A549 (cell line): Measurements from ENCODE around the gene TEAD2. TPM values are rescaled to one million over a fixed set of nuclear protein-coding genes. Genes with fewer than 3 reads are reported as not detected.

Experiments used
- ATAC-seq, 2 experiments: fragments of 200-7000 bp in 1 of 2; fragments of >200 bp in 1 of 2; cut with Nextera tagmentation in 1 of 2; cut with Tn5 transposase in 1 of 2; 3 replicates each; pipeline versions ENCODE4 v1.8.0 to v1.9.1; 2018 to 2020; ENCODE audit warnings: mild to moderate bottlenecking in 1 of 2, moderate library complexity in 1 of 2
- CTCF ChIA-PET: fragments of 300-600 bp; sonication (Branson Sonifier 250); formaldehyde crosslinking; extraction: SDS; loops from one replicate; lab custom pipeline; 2021; ENCODE audit warnings: antibody characterized with exemption, inconsistent platforms; lab: Yijun Ruan, JAX
- POLR2A ChIA-PET: fragments of 350-600 bp; formaldehyde crosslinking; extraction: SDS; loops from one replicate; lab custom pipeline; 2021; ENCODE audit warnings: antibody characterized with exemption, inconsistent platforms; lab: Yijun Ruan, JAX
- DNase-seq, 2 experiments: peaks; one replicate each; pipeline versions ENCODE4 v3.0.0 to v3.0.0-alpha.2; 2011 to 2016; ENCODE audit warnings: low read depth in 1 of 2, low spot score in 1 of 2
- FAIRE-seq: peaks from 2 replicates; lab custom pipeline; 2011; peaks lifted over from hg19 to GRCh38; lab: Jason Lieb, UNC
- H3K27ac ChIP-seq, 2 experiments: fragments of >200 bp; sonication (Bioruptor Twin); formaldehyde crosslinking; 3 replicates each; pipeline ENCODE4 v1.5.1; 2016 to 2017
- H3K4me1 ChIP-seq: fragments of >200 bp; sonication (Bioruptor Twin); formaldehyde crosslinking; 3 replicates; pipeline ENCODE4 v1.6.1; 2016
- H3K4me2 ChIP-seq: fragments of >200 bp; sonication (Bioruptor Twin); formaldehyde crosslinking; 3 replicates; pipeline ENCODE4 v1.6.1; 2016
- H3K4me3 ChIP-seq: fragments of >200 bp; sonication (Bioruptor Twin); formaldehyde crosslinking; 3 replicates; pipeline ENCODE4 v1.5.1; 2016
- H3K9me3 ChIP-seq: fragments of >200 bp; sonication (Bioruptor Twin); formaldehyde crosslinking; 3 replicates; pipeline ENCODE4 v1.6.1; 2016
- BHLHE40 ChIP-seq: IDR thresholded peaks from 2 replicates; pipeline ENCODE4 v1.6.1; 2012; ENCODE audit warnings: low read depth, low read length, inconsistent platforms
- CBX8 ChIP-seq: fragments of 200-600 bp; sonication (generic); IDR thresholded peaks from 2 replicates; pipeline ENCODE4 v1.6.1; 2016
- CHD2 ChIP-seq: fragments of 150-350 bp; IDR thresholded peaks from 2 replicates; pipeline ENCODE4 v1.6.1; 2014; ENCODE audit warnings: low read length; ENCODE audit not compliant: partially characterized antibody
- FOSB ChIP-seq: fragments of 250-450 bp; sonication (Bioruptor Pico); IDR thresholded peaks from 2 replicates; pipeline ENCODE4 v1.5.0; 2020; ENCODE audit warnings: mild to moderate bottlenecking, moderate library complexity
- HDAC2 ChIP-seq: fragments of 200-600 bp; sonication (generic); IDR thresholded peaks from 2 replicates; pipeline ENCODE4 v1.6.1; 2016
- HOXA7 ChIP-seq: fragments of 250-450 bp; sonication (Bioruptor Pico); IDR thresholded peaks from 2 replicates; pipeline ENCODE4 v1.5.0; 2020; ENCODE audit warnings: mild to moderate bottlenecking, moderate library complexity
- HOXB5 ChIP-seq: fragments of 250-450 bp; sonication (Bioruptor Pico); IDR thresholded peaks from 2 replicates; pipeline ENCODE4 v1.5.0; 2020; ENCODE audit warnings: mild to moderate bottlenecking, moderate library complexity
- JUN ChIP-seq, 2 experiments: fragments of >200 bp; sonication (Bioruptor Twin); formaldehyde crosslinking; IDR thresholded peaks; 2 replicates in 1 of 2; 3 replicates in 1 of 2; pipeline ENCODE4 v1.6.1; 2016 to 2017
- JUNB ChIP-seq: fragments of >200 bp; sonication (Bioruptor Twin); formaldehyde crosslinking; IDR thresholded peaks from 2 replicates; pipeline ENCODE4 v1.6.1; 2016
- MYC ChIP-seq: IDR thresholded peaks from 2 replicates; pipeline ENCODE4 v1.6.1; 2012; ENCODE audit warnings: mild to moderate bottlenecking, inconsistent platforms, low read length, improper control_type of control experiment, borderline replicate concordance
- NPAS2 ChIP-seq: fragments of 250-450 bp; sonication (Bioruptor Pico); IDR thresholded peaks from 2 replicates; pipeline ENCODE4 v1.8.0; 2022; ENCODE audit warnings: mild to moderate bottlenecking, moderate library complexity, borderline replicate concordance
- POLR2A ChIP-seq: IDR thresholded peaks from 2 replicates; pipeline ENCODE4 v1.6.1; 2012; ENCODE audit warnings: mild to moderate bottlenecking, low read length
- POLR2AphosphoS2 ChIP-seq: conservative IDR thresholded peaks from 2 replicates; pipeline ENCODE4 v1.6.1; 2012; ENCODE audit warnings: low read length, improper control_type of control experiment, inconsistent platforms
- RCOR1 ChIP-seq: fragments of 150-350 bp; IDR thresholded peaks from 2 replicates; pipeline ENCODE4 v1.6.1; 2014; ENCODE audit warnings: antibody characterized with exemption, low read length, low read depth
- RFX5 ChIP-seq: fragments of 450-650 bp; IDR thresholded peaks from 2 replicates; pipeline ENCODE4 v1.7.1; 2014; ENCODE audit warnings: antibody characterized with exemption, mild to moderate bottlenecking, moderate library complexity
- SREBF2 ChIP-seq: fragments of 450-650 bp; IDR thresholded peaks from 2 replicates; pipeline ENCODE4 v1.6.1; 2014; ENCODE audit warnings: mild to moderate bottlenecking, moderate library complexity
- ZNF302 ChIP-seq: fragments of 250-450 bp; sonication (Bioruptor Pico); IDR thresholded peaks from 2 replicates; pipeline ENCODE4 v1.9.0; 2021; ENCODE audit warnings: inconsistent platforms, mild to moderate bottlenecking, moderate library complexity
- ZSCAN20 ChIP-seq: fragments of 250-450 bp; sonication (Bioruptor Pico); IDR thresholded peaks from 2 replicates; pipeline ENCODE4 v1.8.0; 2022; ENCODE audit warnings: mild to moderate bottlenecking, moderate library complexity
- WGBS: methylation state at CpG from one replicate; pipeline ENCODE4 v1.1.6; 2017; ENCODE audit errors: missing lambda C conversion rate; 5-methylcytosine and 5-hydroxymethylcytosine counted together
- polyA plus RNA-seq, 4 experiments: library from polyadenylated mRNA; depleted of rRNA in 3 of 4; stranded (reverse); fragments of >200 nt; fragmentation: RNase III in 1 of 4; extraction: RNeasy Plus Mini Kit Qiagen cat#74134 plus additional on column Dnase treatment in 1 of 4; gene quantifications; 2 replicates in 3 of 4; 3 replicates in 1 of 4; pipeline ENCODE4 v1.2.3, GENCODE V29; 2011 to 2017
- TF ChIP-seq, protein P1 (sequence below): fragments of 150-350 bp; IDR thresholded peaks from 2 replicates; pipeline ENCODE4 v1.6.1; 2014; ENCODE audit warnings: low read depth, mild to moderate bottlenecking, low read length
- TF ChIP-seq, protein P2 (sequence below): fragments of 250-450 bp; sonication (Bioruptor Pico); IDR thresholded peaks from 2 replicates; pipeline ENCODE4 v1.5.0; 2021; ENCODE audit warnings: mild to moderate bottlenecking, moderate library complexity, borderline replicate concordance
- TF ChIP-seq, protein P3 (sequence below): fragments of >200 bp; sonication (Bioruptor Twin); formaldehyde crosslinking; IDR thresholded peaks from 3 replicates; pipeline ENCODE4 v1.5.1; 2016
- TF ChIP-seq, protein P4 (sequence below): fragments of 250-450 bp; sonication (Bioruptor Pico); IDR thresholded peaks from 2 replicates; pipeline ENCODE4 v1.5.0; 2020; ENCODE audit warnings: low read depth, mild to moderate bottlenecking, moderate library complexity

TEAD2 gene
- polyA plus RNA-seq, 2 of the 4 experiments (the other 2 are of a cell fraction): 15.9 to 25.3 TPM

DNA sequence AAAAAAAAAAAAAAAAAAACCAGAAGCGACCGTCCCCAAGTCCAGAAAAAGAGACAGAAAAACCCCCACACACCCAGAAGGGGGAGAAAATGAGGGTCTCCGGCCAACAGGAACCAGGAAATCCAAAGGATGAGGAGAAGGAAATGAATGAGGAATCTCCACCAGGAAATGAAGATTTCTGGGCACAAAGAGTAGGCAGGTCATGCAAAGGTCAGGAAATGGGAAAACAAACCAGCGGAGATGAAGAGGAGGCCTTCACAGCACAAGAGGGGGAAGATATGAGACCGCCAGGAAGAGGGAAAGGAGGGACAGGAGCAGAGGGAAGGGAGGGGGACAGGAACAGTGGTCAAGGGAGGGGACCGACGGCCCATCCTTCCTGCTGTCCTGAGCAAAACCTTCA lies 5.8 kb downstream of the TEAD2 start:
- ATAC-seq (no peak), FAIRE-seq (no peak), DNase-seq (no peak)
- H3K4me1 ChIP-seq: peaks cover 13% of the 10 kb centered on the region; the same call in 2 of the 3 replicates
- H3K4me2 ChIP-seq: no peak overlapping the region
- POLR2A ChIA-PET: no interaction called here
- WGBS: 86% methylated on average over 7 of the region's 7 CpGs
- H3K4me3 ChIP-seq: no peak overlapping the region
- CTCF ChIA-PET: no interaction called here
- H3K27ac ChIP-seq: no peak overlapping the region
- no peaks in the 10 kb centered on the region for H3K9me3 ChIP-seq
- TF ChIP-seq NPAS2 (CRISPR knock-in tag) (no peak), SREBF2 (no peak), ZSCAN20 (CRISPR knock-in tag) (no peak), RCOR1 (no peak), CHD2 (no peak), HOXA7 (CRISPR knock-in tag) (no peak), BHLHE40 (no peak), POLR2A (no peak), HDAC2 (no peak), JUN (IDR thresholded peaks at IDR 0.05) (no peak), MYC (no peak), HOXB5 (CRISPR knock-in tag) (no peak), ZNF302 (CRISPR knock-in tag) (no peak)
- TF ChIP-seq, protein P1, sequence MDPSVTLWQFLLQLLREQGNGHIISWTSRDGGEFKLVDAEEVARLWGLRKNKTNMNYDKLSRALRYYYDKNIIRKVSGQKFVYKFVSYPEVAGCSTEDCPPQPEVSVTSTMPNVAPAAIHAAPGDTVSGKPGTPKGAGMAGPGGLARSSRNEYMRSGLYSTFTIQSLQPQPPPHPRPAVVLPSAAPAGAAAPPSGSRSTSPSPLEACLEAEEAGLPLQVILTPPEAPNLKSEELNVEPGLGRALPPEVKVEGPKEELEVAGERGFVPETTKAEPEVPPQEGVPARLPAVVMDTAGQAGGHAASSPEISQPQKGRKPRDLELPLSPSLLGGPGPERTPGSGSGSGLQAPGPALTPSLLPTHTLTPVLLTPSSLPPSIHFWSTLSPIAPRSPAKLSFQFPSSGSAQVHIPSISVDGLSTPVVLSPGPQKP: no peak
- TF ChIP-seq, protein P2, sequence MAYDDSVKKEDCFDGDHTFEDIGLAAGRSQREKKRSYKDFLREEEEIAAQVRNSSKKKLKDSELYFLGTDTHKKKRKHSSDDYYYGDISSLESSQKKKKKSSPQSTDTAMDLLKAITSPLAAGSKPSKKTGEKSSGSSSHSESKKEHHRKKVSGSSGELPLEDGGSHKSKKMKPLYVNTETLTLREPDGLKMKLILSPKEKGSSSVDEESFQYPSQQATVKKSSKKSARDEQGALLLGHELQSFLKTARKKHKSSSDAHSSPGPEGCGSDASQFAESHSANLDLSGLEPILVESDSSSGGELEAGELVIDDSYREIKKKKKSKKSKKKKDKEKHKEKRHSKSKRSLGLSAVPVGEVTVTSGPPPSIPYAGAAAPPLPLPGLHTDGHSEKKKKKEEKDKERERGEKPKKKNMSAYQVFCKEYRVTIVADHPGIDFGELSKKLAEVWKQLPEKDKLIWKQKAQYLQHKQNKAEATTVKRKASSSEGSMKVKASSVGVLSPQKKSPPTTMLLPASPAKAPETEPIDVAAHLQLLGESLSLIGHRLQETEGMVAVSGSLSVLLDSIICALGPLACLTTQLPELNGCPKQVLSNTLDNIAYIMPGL (CRISPR knock-in tag): no peak

DNA sequence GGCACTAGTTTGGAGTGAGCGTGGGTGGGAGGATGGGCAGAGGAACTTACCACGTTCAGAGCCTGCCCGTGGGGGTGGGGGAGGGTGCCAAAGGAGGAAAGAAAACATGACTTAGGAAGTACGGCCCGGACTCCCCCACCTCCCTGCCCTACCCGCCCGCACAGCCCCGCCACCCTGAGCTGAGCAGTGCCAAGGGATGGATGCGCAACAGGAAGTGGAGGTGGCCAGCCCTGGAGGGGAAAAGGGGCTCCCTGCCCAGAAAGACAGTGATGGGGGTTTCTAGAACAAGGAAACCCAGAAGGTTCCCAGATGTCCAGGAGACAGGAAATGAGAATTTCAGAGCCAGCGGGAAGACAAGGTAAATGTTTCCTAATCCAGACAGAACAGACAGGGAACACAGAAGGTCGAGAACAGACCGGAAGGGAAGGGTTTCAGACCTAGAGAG lies 6.3 kb downstream of the TEAD2 start:
- Histone ChIP-seq H3K27ac (peak overlapping the region in 1 of 2 experiments; percentile 12; a peak in 1 of 6 replicates), H3K4me1 (peaks cover 9% of the 10 kb centered on the region; the same call in 2 of the 3 replicates), H3K4me2 (no peak overlapping the region), H3K9me3 (no peaks in the 10 kb centered on the region), H3K4me3 (no peak overlapping the region)
- TF ChIP-seq JUN (IDR thresholded peaks at IDR 0.05) (no peak), CBX8 (no peak), FOSB (CRISPR knock-in tag) (no peak), HOXB5 (CRISPR knock-in tag) (no peak)
- ChIA-PET CTCF (interaction anchor here (1.4 kb wide), 1 partner anchor 23 kb away, joined by 3 read pairs; no protein-coding TSS in a partner anchor), POLR2A (no interaction called here)
- FAIRE-seq: no peak
- no peak for DNase-seq
- WGBS: 82% methylated on average over 11 of the region's 12 CpGs
- ATAC-seq: no peak

DNA sequence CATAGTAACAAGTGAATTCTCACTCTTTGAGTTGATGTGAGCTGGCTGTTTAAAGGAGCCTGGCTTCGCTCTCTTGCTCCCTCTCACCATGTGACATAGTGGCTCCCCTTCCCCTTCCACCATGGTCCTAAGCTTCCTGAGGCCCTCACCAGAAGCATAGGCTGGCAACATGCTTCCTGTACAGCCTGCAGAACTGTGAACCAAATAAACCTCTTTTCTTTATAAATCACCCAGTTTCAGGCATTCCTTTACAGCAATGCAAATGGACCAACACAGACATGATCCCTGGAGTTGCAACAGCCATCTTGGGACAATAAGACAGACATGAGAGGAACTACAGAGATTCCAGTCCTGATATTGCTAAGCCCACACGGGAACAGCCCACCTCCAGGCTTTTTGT lies 12.6 kb downstream of the TEAD2 start:
- Histone ChIP-seq H3K9me3 (peaks cover 8% of the 10 kb centered on the region; the same call in 2 of the 3 replicates), H3K4me2 (no peak overlapping the region), H3K4me1 (no peaks in the 10 kb centered on the region), H3K27ac (no peak overlapping the region), H3K4me3 (no peak overlapping the region)
- POLR2A ChIA-PET: no interaction called here
- FAIRE-seq (no peak), ATAC-seq (no peak), DNase-seq (no peak)
- CTCF ChIA-PET: interaction anchor here (1.2 to 2.6 kb wide), 4 partner anchors 10 to 93 kb away, joined by 4 to 7 read pairs (median 6); no protein-coding TSS in a partner anchor
- no peak for TF ChIP-seq RFX5
- TF ChIP-seq JUNB: no peak
- TF ChIP-seq, protein P3, sequence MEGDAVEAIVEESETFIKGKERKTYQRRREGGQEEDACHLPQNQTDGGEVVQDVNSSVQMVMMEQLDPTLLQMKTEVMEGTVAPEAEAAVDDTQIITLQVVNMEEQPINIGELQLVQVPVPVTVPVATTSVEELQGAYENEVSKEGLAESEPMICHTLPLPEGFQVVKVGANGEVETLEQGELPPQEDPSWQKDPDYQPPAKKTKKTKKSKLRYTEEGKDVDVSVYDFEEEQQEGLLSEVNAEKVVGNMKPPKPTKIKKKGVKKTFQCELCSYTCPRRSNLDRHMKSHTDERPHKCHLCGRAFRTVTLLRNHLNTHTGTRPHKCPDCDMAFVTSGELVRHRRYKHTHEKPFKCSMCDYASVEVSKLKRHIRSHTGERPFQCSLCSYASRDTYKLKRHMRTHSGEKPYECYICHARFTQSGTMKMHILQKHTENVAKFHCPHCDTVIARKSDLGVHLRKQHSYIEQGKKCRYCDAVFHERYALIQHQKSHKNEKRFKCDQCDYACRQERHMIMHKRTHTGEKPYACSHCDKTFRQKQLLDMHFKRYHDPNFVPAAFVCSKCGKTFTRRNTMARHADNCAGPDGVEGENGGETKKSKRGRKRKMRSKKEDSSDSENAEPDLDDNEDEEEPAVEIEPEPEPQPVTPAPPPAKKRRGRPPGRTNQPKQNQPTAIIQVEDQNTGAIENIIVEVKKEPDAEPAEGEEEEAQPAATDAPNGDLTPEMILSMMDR: no peak
- TF ChIP-seq POLR2A: no peak
- no peak for TF ChIP-seq MYC
- TF ChIP-seq POLR2AphosphoS2: no peak
- TF ChIP-seq, protein P4, sequence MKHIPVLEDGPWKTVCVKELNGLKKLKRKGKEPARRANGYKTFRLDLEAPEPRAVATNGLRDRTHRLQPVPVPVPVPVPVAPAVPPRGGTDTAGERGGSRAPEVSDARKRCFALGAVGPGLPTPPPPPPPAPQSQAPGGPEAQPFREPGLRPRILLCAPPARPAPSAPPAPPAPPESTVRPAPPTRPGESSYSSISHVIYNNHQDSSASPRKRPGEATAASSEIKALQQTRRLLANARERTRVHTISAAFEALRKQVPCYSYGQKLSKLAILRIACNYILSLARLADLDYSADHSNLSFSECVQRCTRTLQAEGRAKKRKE (CRISPR knock-in tag): no peak
- 94% methylated on average over 2 of the region's 2 CpGs for WGBS
